SU-DHL-6 (cell line): ENCODE data around the gene ANO7.

Experiments
- H2AFZ ChIP-seq: fragments of 200-600 bp; sonication (generic); 2 replicates; pipeline ENCODE4 v1.6.1; 2014; ENCODE audit warnings: low read depth, mild to moderate bottlenecking, moderate library complexity, mixed read lengths, antibody characterized with exemption, low read length; ENCODE audit not compliant: severe bottlenecking
- H3F3A ChIP-seq: fragments of 200-600 bp; shearing (Covaris generic); 2 replicates; pipeline ENCODE4 v1.6.0; 2016; ENCODE audit warnings: antibody characterized with exemption, mild to moderate bottlenecking; ENCODE audit not compliant: insufficient read depth
- H3K27ac ChIP-seq: fragments of 200-600 bp; sonication (generic); 2 replicates; pipeline ENCODE4 v1.5.1; 2016; ENCODE audit warnings: low read depth, mild to moderate bottlenecking, low read length, moderate library complexity, mixed read lengths
- H3K27me3 ChIP-seq: fragments of 200-600 bp; sonication (generic), shearing (Covaris generic); 2 replicates; pipeline ENCODE4 v1.6.0; 2014; ENCODE audit warnings: mild to moderate bottlenecking, low read length
- H3K36me3 ChIP-seq: fragments of 200-600 bp; sonication (generic); 2 replicates; pipeline ENCODE4 v1.6.1; 2014; ENCODE audit warnings: mild to moderate bottlenecking, low read length, mixed read lengths
- H3K4me2 ChIP-seq: fragments of 300-600, 200-600 bp; shearing (Covaris generic), sonication (generic); 2 replicates; pipeline ENCODE4 v1.6.0; 2014; ENCODE audit warnings: low read length, low read depth, mild to moderate bottlenecking; ENCODE audit not compliant: poor library complexity, severe bottlenecking
- H3K4me3 ChIP-seq: fragments of 200-600 bp; sonication (generic); 2 replicates; pipeline ENCODE4 v1.5.1; 2014; ENCODE audit warnings: antibody characterized with exemption, low read length, mild to moderate bottlenecking, mixed read lengths; ENCODE audit not compliant: insufficient read depth, poor library complexity, severe bottlenecking
- H3K79me2 ChIP-seq: fragments of 200-600 bp; sonication (generic); 2 replicates; pipeline ENCODE4 v1.6.1; 2014; ENCODE audit warnings: mild to moderate bottlenecking, low read length, moderate library complexity; ENCODE audit not compliant: insufficient read depth
- H3K9ac ChIP-seq: fragments of 200-600 bp; sonication (generic); 2 replicates; pipeline ENCODE4 v1.7.0; 2014; ENCODE audit warnings: mild to moderate bottlenecking, low read length
- H3K9me2 ChIP-seq: fragments of 200-600 bp; sonication (generic); replicated peaks from 2 replicates; pipeline ENCODE4 v1.6.1; 2014; ENCODE audit warnings: low read length; ENCODE audit not compliant: insufficient read depth
- H3K9me3 ChIP-seq: fragments of 200-600 bp; sonication (generic); 2 replicates; pipeline ENCODE4 v1.6.1; 2014; ENCODE audit warnings: low read length, mixed read lengths; ENCODE audit not compliant: insufficient read depth
- H4K20me1 ChIP-seq: fragments of 200-600 bp; sonication (generic); 2 replicates; pipeline ENCODE4 v1.6.1; 2014; ENCODE audit warnings: low read depth, mild to moderate bottlenecking, antibody characterized with exemption, low read length, moderate library complexity, mixed read lengths
- CTCF ChIP-seq: fragments of 200-600 bp; sonication (generic); IDR thresholded peaks from one replicate; pipeline ENCODE4 v1.5.1; 2017; ENCODE audit warnings: antibody characterized with exemption, mild to moderate bottlenecking, low read length, moderate library complexity; ENCODE audit not compliant: insufficient read depth, poor library complexity, severe bottlenecking
- EZH2phosphoT487 ChIP-seq: fragments of 200-600 bp; sonication (generic), shearing (Covaris generic); conservative IDR thresholded peaks from 2 replicates; pipeline ENCODE4 v1.6.1; 2018; ENCODE audit warnings: mild to moderate bottlenecking, antibody characterized with exemption, low read length, moderate library complexity, mixed read lengths

Gene ANO7

DNA sequence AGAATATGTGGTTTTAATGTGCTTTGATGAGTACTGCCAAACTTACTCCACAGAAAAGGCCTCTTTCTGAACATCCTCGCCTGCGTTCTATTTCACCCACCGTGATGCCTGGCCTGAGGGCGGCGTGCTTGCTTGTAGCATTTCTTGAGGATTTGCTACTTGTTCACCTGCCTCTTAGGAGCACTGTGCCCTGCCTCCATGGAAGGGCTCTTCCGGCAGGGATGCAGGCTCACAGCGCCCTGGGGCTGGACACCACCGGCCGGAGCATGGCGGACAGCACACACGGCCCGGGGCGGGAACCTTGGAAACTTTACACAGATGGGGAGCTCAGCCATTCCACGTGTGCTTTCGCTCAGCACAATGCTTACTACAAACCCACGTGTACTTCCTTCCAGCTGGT lies 37.1 kb downstream of the ANO7 start:
- Histone ChIP-seq H3K9me2 (no peaks in the 10 kb centered on the region), H3K27ac (no peak overlapping the region), H3K79me2 (no peaks in the 10 kb centered on the region), H3K9ac (no peak overlapping the region), H3K9me3 (no peaks in the 10 kb centered on the region), H4K20me1 (no peaks in the 10 kb centered on the region), H3F3A (no peaks in the 10 kb centered on the region), H3K27me3 (no peaks in the 10 kb centered on the region), H3K4me2 (no peak overlapping the region), H3K4me3 (no peak overlapping the region), H3K36me3 (no peaks in the 10 kb centered on the region), H2AFZ (no peak overlapping the region)
- no peak for TF ChIP-seq CTCF
- TF ChIP-seq EZH2phosphoT487: no peak

DNA sequence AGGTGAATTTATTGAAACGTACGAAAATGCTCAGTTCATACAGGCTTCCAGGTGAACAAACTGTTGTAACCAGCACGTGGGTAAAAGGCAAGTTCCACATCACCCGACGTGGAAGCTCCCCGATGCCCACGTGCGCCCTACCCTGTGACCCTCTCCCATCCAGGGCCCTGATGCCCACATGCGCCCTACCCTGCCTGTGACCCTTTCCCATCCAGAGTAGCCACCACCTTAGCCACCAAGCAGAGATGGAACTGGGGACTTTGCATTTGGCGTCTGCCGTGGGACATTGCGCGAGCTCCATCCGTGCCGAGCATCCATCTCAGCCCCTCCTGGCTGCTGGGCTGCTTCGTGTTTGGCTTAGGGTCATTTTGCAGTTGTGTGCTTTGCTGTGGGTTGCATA lies 37.5 kb downstream of the ANO7 start:
- H3K36me3 ChIP-seq: no peaks in the 10 kb centered on the region
- H2AFZ ChIP-seq: no peak overlapping the region
- no peaks in the 10 kb centered on the region for H4K20me1 ChIP-seq
- H3K27ac ChIP-seq: no peak overlapping the region
- H3K9me2 ChIP-seq: no peaks in the 10 kb centered on the region
- H3F3A ChIP-seq: no peaks in the 10 kb centered on the region
- no peaks in the 10 kb centered on the region for H3K27me3 ChIP-seq
- no peaks in the 10 kb centered on the region for H3K79me2 ChIP-seq
- H3K9ac ChIP-seq: no peak overlapping the region
- TF ChIP-seq CTCF (no peak), EZH2phosphoT487 (no peak)
- no peaks in the 10 kb centered on the region for H3K9me3 ChIP-seq
- no peak overlapping the region for H3K4me2 ChIP-seq
- H3K4me3 ChIP-seq: no peak overlapping the region

GRCh38 chr2:241226723-241227572 lies 38.5 kb downstream of the ANO7 start:
- no peak overlapping the region for H3K4me3 ChIP-seq
- H3K9me2 ChIP-seq: no peaks in the 10 kb centered on the region

More at GRCh38 chr2:241226723-241227572, 38.5 kb downstream of the ANO7 start:
- no peaks in the 10 kb centered on the region for H3K79me2 ChIP-seq
- TF ChIP-seq EZH2phosphoT487 (no peak), CTCF (no peak)
- no peak overlapping the region for H3K4me2 ChIP-seq
- no peak overlapping the region for H3K9ac ChIP-seq
- no peak overlapping the region for H2AFZ ChIP-seq
- no peaks in the 10 kb centered on the region for H3K27me3 ChIP-seq
- no peaks in the 10 kb centered on the region for H4K20me1 ChIP-seq
- no peak overlapping the region for H3K27ac ChIP-seq
- H3K9me3 ChIP-seq: no peaks in the 10 kb centered on the region
- H3K36me3 ChIP-seq: no peaks in the 10 kb centered on the region
- no peaks in the 10 kb centered on the region for H3F3A ChIP-seq
